Fibroblast of skin of right biceps (primary cell): Measurements from ENCODE around the gene AK1.
"Not testable (repeated sequence)": the region's sequence is repeated elsewhere in the genome, so short reads cannot be mapped to it uniquely, and the experiment has no call there.

Experiments
- DNase-seq: peaks from one replicate; pipeline ENCODE4 v3.0.0-alpha.2; 2013

AK1 gene

DNA sequence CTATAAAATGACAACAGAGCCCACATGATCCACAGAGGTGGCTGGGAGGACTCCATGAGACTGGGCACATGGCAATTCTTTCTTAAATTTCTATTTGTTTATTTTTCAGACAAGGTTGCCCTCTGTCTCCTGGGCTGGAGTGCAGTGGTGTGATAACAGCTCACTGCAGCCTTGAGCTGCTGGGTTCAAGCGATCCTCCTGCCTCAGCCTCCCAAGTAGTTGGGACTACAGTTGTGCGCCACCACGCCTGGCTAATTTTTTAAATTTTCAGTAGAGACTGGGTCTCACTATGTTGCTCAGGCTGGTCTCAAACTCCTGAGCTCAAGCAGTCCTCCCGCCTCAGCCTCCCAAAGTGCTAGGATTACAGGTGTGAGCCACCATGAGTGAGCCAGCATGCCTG lies 31.9 kb downstream of the AK1 start:
- not testable (repeated sequence) for DNase-seq

DNA sequence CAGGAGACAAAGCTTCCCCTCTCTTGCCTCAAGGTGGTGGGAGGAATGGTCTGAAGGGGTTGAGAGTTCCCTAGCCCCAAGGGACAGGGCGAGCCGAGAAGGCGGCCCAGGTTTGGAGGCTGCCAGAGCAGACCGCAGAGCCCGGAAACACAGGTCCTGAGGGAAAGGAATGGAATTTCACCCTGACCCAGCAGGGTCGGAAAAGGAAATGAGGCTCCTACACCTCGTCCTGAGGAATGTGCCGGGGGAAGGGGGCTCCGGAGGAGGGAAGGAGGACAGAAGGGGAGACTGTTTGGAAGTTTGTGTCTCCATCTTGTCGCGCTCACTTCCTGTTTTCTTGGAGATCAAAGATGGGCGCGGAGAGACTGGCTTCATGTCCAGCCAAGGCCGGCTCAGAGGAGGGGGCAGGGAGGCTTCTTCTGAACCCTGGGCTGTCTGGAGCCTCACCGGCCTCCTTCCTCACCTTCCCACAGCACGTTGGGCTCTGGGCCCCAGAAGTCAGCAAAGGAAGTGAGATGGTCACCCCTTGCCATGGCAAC lies 32.6 kb downstream of the AK1 start:
- peak; percentile 72 for DNase-seq

DNA sequence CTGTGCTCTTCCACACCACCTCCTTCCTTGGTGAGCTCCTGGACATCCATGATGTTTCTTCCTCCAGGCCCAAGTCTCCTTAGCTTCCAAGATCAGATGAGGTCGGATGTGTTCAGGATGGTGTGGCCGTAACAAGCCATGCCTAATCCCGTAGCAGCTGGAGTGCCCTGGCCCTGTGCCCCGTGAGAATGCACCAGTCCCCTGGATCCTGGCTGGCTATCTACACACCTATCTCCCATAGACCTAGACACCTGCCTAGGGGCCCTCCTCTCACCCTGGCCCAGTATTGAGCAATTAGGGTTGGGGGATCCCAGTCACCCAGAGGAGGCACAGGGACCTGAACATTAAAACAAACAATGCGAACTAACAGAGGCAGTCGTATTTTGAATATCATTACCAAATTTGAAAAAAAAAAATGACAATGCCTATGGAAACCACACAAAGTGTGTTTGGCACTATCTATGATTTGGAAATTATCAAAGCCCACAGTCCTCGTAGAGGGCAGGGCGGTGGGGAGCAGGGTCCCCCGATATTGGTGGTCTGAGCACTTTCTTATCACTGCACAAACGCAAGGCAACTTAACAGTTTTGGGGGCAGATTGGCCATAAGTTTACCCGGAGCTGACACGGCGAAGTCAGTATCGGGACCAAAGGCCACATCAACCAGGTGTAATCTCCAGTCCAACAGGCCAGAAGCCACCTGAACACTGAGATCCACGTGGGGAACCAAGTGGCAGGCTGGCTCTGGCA lies 36.2 kb downstream of the AK1 start:
- no peak for DNase-seq

DNA sequence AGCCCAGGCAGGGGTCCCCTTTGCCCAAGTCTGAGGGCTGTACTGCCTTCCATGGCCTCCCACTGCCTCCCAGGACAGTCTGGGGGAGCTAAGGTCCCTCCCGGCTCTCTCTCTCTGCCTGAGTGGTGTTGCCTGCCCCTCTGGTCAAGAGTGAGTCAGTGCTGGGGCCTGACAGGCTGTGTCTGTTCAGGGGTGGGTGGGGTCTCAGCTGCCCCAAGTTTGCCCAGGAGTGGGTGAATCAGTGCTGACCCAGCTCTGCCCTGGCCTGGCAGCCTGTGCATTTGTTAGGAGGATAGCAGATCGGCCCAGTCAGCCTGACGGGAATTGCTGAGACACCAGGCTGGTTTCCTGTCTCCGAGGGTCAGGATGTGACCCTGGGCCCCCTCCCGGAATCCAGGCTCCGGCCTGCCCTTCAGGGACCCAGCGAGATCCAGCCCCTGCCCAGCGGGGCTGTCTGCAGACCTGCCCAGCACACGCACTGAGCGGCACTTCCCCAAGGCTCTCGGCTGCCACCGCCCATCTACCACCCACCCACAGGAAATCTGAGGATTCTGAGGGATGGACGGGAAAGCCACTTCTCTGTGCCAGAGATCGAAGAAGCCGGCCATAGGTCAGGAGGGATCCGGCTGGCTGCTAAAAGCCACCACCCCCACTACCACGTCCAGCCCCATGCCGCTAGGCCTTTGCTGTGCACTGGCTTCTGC lies 38.9 kb downstream of the AK1 start:
- peak; percentile 72 for DNase-seq

DNA sequence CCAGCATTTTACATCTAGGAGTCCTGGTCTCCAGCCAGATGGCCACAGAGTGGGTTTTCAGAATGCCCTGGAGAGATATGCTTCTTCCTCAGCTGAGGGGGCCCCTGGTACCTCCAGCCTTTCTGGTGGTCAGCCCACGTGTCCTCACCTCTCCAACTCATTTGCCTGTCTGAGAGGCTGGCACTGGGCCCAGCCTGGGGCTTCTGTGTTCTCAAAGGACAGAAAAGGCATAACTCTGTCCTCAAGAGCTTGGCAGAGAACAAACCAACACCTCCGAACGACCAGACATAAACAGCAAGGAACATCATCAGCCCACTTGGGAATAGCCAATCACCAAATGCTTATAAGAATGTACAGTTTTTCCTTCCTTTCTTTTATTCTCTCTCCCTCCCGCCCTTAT lies 40.1 kb downstream of the AK1 start:
- peak; percentile 20 for DNase-seq

DNA sequence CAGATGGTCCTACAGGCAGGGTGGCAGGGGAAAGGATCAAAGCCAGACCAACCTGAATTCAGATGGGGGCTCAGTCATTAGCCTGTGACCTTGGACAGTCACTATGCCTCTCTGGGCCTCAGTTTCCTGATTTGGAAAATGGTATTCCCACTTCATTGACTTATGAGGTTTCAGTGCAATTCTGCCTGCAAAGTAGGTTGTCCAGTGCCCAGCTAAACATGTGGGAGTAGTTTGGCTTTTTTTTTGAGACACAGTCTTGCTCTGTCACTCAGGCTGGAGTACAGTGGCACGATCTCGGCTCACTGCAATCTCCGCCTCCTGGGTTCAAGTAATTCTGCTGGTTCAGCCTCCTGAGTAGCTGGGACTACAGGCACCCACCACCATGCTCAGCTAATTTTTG lies 40.9 kb downstream of the AK1 start:
- not testable (repeated sequence) for DNase-seq

DNA sequence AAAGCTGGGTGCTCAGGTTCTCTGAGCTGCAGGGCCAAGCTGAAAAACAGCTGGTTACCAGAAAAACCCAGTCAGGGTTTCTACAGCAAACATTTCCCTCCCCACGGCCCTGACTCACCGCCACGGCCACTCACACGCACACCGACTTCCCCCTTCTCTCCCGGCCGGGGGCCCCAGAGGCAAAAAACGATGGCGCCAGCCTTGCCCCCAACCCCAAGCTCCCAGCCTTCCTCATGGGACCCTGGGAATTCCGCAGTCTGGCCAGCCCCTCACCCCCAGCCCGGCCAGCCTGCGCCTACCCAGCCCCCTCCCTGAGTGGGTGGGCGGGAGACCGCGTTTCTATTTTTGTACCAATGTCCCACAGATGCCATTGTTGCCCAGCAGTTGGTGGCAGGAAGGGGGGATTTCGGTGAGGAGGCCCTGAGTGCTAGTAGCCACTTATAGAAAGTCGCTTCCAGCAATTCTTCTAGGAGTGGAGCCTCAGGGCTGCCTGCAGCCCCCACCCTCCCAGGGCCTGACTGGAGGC lies 41.4 kb downstream of the AK1 start:
- DNase-seq: peak; percentile 64

DNA sequence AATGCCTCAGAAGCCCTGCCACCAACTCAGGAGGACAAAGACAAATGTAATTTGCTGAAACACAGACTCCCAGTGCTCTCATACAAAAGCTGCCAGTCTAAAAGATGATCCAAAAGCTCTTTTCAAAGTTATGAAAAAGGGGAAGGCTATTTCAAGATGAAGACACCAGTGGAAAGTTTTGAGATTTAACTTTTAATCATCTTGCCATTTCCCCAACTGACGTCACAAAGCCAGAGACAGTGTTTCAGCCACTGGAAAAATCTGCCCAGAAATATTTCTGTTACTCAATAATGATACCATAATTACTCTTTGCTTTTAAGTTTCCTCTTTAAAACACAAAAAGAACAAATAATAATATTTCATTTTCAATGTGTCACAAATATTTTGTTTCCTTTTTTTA lies 43.9 kb downstream of the AK1 start:
- peak; percentile 40 for DNase-seq

DNA sequence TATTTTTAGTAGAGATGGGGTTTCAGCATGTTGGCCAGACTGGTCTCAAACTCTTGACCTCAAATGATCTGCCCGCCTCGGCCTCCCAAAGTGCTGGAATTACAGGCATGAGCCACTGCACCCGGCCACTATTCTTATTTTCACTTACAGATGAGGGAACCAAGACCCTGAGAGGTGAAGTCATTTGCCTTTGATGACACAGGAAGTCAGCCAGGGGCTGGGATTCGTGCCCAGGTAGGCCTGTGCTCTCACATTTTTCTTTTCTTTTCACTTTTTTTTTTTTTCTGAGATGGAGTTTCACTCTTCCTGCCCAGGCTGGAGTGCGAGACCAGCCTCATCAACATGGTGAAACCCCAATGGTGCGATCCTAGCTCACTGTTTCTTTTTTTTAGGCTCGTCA lies 45.2 kb downstream of the AK1 start:
- DNase-seq: no peak

DNA sequence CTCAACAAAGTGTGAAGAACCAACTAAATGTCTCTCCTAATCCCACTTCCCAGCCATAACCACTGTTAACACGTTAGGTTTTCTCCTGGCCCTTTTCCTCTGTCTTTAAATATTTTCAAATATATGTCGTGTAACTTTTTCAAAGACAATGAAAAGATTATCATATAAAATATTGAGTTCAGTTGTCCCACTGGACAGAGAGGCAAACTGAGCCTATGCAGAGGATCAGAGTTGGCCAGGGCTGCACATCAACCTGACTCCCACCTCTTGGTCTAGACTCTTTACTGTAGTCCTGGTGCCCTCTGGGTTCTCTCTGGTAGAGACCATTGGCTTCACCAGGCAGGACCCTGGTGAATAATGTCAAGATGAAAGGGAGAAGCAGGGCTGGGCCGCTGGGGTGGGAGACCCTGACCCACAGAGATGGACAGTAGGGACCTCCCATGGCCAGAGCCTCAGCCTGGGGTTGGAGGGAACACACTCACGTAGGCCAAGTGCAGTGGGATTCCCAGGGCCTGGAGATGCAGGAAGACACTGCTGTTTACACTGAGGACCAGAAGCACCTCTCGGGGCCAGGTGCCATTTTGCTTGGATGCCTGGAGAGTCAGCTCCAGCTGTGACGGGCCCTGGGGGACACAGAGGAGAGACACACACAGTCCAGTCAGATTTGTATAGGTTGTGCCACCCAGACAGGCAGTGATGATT lies 48.1 kb downstream of the AK1 start:
- no peak for DNase-seq

DNA sequence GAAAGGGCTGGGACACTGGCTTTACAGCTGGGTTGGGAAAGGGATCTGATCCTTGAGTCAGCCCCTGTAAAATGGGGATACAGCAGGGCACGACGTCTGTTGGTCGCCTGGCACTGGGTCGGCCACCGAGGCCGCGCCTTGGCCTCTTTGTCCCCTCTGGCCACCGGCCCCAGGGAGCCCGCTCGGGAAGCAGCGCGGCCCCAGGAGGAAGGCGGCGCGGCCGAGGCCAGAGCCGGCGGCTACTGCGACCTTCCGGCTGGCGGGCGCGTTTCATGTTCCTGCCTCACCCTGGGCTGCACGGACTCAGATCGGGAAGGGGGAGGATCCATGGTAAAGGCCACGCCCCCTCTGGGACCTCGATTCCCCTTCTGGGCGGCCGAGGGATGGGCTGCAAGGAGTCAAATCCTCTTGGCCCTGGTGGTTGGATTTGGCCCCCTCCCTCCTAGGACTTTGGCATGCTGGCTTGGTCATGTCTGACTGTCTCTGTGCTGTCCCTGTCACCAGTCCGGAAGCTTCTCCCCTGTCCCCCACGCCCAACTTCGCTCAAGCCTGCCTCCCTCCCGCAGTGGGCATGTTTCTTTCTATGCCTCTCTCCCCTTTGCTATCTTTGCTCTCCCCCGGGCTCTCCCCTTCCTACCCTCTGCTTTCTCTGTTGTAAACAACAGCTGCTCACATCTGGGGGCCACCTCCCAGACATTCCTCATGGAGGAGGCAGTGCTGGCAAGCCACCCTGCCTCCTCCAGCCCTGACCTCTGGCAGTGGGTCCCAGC lies 49.0 kb downstream of the AK1 start:
- peak; percentile 36 for DNase-seq

DNA sequence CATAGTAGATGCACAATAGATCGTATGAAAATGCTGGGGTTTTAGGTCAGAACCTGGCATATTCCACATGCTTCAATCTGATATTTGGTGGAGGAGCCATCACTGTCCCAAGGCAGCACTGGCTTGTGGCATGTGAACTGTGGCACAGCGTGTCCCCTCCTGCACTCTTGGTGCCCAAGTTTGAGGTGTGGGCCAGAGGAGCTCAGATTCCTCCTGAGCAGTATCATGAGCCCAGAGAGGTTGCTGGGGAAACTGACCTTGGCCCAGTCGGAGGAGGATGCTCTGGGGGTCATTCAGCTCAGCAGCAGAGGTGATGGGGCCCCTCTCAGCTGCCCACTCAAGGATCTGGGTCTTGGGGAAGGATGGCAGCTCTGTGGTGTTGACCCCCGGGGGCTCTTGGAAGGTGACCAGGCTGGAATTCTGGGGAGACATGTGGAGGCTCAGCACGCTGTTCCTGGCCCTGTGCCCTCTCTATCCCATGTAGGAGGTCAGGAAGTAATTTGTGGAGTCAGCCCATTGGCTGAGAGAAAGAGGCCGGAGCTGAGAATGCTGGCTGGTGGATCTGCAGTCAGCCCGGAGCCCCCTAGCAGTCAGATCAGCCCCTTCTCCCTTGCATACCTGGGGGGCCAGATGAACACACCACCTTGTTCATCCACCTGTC lies 51.1 kb downstream of the AK1 start:
- DNase-seq: no peak

DNA sequence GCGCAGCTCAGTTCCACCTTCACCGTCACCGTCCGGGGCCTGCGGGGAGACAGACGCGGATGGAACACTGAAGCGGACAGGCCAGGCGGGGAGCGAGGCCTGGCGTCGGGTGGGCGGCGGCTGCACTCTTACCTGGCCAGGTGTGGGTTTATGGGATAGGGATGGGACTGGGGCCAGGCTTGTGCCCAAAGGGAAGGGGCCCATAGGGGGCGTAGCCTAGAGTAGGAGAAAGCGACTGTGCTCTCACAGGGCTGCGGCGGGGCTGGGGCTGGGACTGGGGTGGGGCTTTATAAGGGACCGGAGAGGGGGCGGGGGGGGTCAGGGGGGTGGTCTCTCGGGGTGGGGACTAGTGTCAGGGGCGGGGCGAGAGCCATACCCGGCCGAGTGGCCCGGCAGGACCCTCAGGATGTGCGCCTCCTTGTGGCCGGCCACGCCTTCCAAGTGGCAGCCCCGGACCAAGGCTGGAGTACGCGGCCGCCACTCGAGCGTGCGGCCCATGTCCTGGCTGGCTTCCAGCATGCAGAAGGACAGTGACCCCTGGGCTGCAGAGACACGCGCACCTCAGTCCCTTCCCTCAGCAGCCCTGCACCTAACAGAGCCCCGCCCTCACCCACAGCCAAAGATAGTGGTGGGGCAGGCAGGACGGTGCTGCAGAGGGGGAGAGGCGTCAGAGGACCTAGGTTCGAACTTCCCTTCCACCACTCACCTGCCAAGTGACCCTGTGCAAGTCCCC lies 52.0 kb downstream of the AK1 start:
- DNase-seq: no peak

DNA sequence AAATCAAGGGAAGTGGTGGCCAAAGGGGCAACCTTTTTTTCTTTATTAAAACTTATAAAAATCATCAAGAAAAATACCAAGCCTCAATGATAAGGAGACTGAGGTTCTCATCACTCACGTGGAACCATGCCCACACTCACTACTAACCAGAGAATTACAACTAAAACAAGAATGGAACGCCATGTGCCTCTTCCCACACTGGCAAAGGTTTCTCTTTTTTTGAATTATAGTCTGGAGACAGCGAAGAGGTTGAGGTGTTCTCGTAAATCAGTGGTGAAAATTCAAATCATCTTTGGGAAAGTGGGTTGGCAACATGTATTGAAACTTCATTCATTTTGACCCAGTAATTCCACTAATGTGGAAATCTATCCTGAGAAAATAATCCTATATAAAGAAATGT lies 55.4 kb downstream of the AK1 start:
- no peak for DNase-seq

DNA sequence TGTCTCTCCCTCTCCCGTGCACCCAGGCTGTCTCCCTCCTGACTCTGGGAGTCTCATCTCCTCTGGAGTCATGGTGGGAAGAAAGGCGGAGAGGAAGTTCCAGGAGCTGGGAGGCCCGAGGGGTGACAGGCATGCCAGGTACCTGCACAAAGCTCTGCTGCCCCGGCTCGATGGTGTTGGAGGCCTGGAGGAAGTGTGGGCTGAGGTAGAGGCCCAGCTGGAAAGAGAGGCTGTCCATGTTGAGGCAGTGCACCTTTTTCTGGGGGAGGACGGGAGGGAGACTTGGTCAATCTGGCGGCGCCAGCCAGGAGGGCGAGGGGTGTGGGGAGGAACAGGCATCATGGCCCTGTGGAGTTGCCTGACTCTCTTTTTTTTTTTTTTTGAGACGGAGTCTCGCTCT lies 58.9 kb downstream of the AK1 start:
- no peak for DNase-seq

DNA sequence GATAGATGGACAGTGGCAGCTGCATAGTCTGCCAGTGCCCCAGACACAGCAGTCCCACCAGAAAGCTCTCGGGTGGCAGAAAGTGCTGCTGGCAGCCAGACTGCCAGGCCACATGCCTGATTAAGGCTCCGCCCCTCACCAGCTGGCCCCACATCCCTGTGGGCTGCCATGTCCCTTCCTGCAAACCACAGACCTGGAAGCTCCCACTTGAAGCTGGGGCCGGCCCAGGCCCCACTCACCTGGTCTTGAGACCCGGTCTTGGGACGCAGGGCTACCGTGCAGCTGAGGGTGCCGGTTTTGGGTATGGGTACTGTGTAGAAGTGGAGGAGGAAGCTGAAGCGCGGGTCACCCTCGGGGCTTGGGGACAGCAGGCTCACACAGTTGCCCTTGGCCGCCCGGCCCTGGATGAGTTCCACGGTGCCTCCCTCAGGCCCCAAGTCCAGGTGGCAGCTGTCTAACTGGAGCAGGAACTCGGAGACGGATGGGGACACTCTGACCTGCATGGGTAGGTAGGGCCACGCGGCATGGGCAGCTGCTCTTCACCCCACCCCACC lies 59.5 kb downstream of the AK1 start:
- no peak for DNase-seq

DNA sequence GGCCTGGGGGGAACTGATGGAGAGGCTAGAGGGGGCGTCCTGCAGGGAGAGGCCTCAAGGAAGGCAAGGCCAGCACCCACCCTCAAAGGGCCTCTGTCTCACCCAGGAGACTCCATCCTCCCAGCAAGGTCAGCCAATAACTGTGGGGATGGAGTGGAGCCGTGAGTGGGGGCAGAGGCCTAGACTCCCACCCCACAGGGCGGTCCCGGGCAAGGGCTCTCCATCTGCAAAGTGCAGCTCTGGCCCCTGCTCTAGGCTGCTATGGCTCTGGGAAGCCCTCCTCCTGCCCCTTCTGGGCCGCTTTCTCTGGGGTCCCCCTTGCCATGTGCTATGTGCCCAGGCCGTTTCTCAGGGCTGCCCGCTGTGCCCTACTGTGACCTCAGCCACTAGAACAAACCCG lies 60.7 kb downstream of the AK1 start:
- no peak for DNase-seq
